ENCODE results near the gene OR8D1. TPM values are rescaled to one million over a fixed set of nuclear protein-coding genes. Genes with fewer than 3 reads are reported as not detected.

OR8D1 gene
- total and polyA plus RNA-seq, 11 donors, result not detected

- intact Hi-C loops (cut with DNase I), result no loop called here
- DNase-seq, result no peak
- Histone ChIP-seq H3K4me1 (peaks cover 0 to under 1% (median 0%) of the 10 kb centered on the region in 12 donors), H3K27me3 (peaks cover 0 to 5% (median 0%) of the 10 kb centered on the region in 9 donors), H3K9me3 (no peaks in the 10 kb centered on the region), H3K36me3 (no peaks in the 10 kb centered on the region), H3K27ac (no peak overlapping the region), H3K4me3 (no peak overlapping the region)
- no peak for ATAC-seq
- no peak for TF ChIP-seq CTCF (IDR thresholded peaks at IDR 0.05)
- no peak for TF ChIP-seq POLR2A (IDR thresholded peaks at IDR 0.05)
Measured at GRCh38 chr11:124307093-124307492, 6.7 kb downstream of the OR8D1 start.

- intact Hi-C loops (cut with DNase I), result no loop called here
- Histone ChIP-seq H3K36me3 (no peaks in the 10 kb centered on the region), H3K27ac (no peak overlapping the region), H3K9me3 (no peaks in the 10 kb centered on the region), H3K27me3 (peaks cover 0 to 5% (median 0%) of the 10 kb centered on the region in 9 donors), H3K4me3 (no peak overlapping the region), H3K4me1 (peaks cover 0 to 5% (median 0%) of the 10 kb centered on the region in 12 donors)
- WGBS, 4 donors, result 45 to 58% (median 49%) methylated on average over 3 of the region's 3 CpGs
- DNase-seq (no peak), ATAC-seq (no peak)
- no peak for TF ChIP-seq CTCF (IDR thresholded peaks at IDR 0.05)
- TF ChIP-seq POLR2A (IDR thresholded peaks at IDR 0.05), result no peak
Measured at GRCh38 chr11:124302347-124303125, 11.2 kb downstream of the OR8D1 start.

GRCh38 chr11:124301548-124301947 is 12.2 kb downstream of the OR8D1 start:
- H3K36me3 ChIP-seq, result no peaks in the 10 kb centered on the region
- TF ChIP-seq CTCF (IDR thresholded peaks at IDR 0.05) (no peak), POLR2A (IDR thresholded peaks at IDR 0.05) (no peak)
- ATAC-seq (no peak), DNase-seq (no peak)
- H3K4me3 ChIP-seq, result no peak overlapping the region
- 64 to 83% (median 76%) methylated on average over 3 of the region's 3 CpGs for whole genome bisulfite sequencing, 4 donors
- H3K9me3 ChIP-seq, result no peaks in the 10 kb centered on the region
- intact Hi-C loops (cut with DNase I), result no loop called here
- H3K4me1 ChIP-seq, result peaks cover 0 to 5% (median 0%) of the 10 kb centered on the region in 12 donors
- H3K27me3 ChIP-seq, result peaks cover 0 to 2% (median 0%) of the 10 kb centered on the region in 9 donors
- H3K27ac ChIP-seq, result no peak overlapping the region

DNA sequence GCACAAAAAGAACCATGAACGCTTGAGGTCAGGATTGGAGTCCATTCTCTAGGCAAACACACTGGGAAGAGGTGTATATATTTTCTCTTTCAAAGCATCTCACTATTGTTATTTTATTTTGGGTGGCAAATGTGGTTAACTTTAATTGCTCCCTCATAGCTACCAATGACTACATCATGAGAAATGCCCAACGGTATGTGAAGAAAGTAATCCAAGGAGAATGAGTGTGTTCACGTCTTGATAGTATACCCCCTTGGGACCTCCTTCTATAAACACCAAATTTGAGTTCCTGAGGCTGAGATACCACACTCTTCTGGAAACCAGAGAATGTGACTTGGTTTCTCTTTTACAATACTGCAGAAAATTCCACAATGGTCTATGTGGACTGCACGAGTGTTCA is 15.8 kb downstream of the OR8D1 start:
- no peak for TF ChIP-seq CTCF (IDR thresholded peaks at IDR 0.05)
- no peak for TF ChIP-seq POLR2A (IDR thresholded peaks at IDR 0.05)
- Histone ChIP-seq H3K27ac (no peak overlapping the region), H3K4me3 (no peak overlapping the region), H3K27me3 (peaks cover 0 to 7% (median 0%) of the 10 kb centered on the region in 9 donors), H3K36me3 (no peaks in the 10 kb centered on the region), H3K4me1 (peaks cover 0 to 5% (median 0%) of the 10 kb centered on the region in 12 donors), H3K9me3 (no peaks in the 10 kb centered on the region)
- intact Hi-C loops (cut with DNase I), result no loop called here
- ATAC-seq (no peak), DNase-seq (no peak)
- WGBS, 4 donors, result 63 to 82% (median 78%) methylated on average over 4 of the region's 4 CpGs
